ENCODE results near the gene HEATR5A.
"Not testable (repeated sequence)": the region's sequence is repeated elsewhere in the genome, so short reads cannot be mapped to it uniquely, and the experiment has no call there.

Gene HEATR5A

GRCh38 chr14:31362746-31363145, 57.6 kb downstream of the HEATR5A start:
- H4K20me1 ChIP-seq (ENCODE audit: insufficient read depth, low read length) = no peaks in the 10 kb centered on the region
- H3K36me3 ChIP-seq (ENCODE audit: insufficient read depth, low read length) = peaks cover 5% of the 10 kb centered on the region; the same call in 1 of the 2 replicates
- no peaks in the 10 kb centered on the region for H3K9me3 ChIP-seq (ENCODE audit: low read length)
- H3K27ac ChIP-seq (ENCODE audit: low read depth, low read length, poor library complexity, severe bottlenecking) = no peak overlapping the region
- no peak overlapping the region for H3K4me3 ChIP-seq (ENCODE audit: low read depth, low read length, poor library complexity, severe bottlenecking)
- no peaks in the 10 kb centered on the region for H3K4me1 ChIP-seq (ENCODE audit: insufficient read depth, low read length, severe bottlenecking)
- H3K27me3 ChIP-seq (ENCODE audit: insufficient read depth, low read length) = no peaks in the 10 kb centered on the region
- H3K79me2 ChIP-seq (ENCODE audit: insufficient read depth, low read length) = no peaks in the 10 kb centered on the region
- no peak overlapping the region for H3K9ac ChIP-seq (ENCODE audit: low read length)
- no peak overlapping the region for H3K4me2 ChIP-seq (ENCODE audit: low read length)
- H3F3A ChIP-seq (ENCODE audit: insufficient read depth, low read length) = no peaks in the 10 kb centered on the region
- no peak overlapping the region for H2AFZ ChIP-seq (ENCODE audit: low read length)
- TF ChIP-seq EZH2 (IDR thresholded peaks at IDR 0.05; ENCODE audit: borderline replicate concordance, low read length) (no peak), CTCF (IDR thresholded peaks at IDR 0.05; ENCODE audit: low read length) (no peak)
- H3K9me2 ChIP-seq (ENCODE audit: low read depth, low read length) = no peaks in the 10 kb centered on the region

- not testable (repeated sequence) for H3K9me3 ChIP-seq (ENCODE audit: low read length); H3K9ac ChIP-seq (ENCODE audit: low read length); H3K79me2 ChIP-seq (ENCODE audit: insufficient read depth, low read length); H3K4me2 ChIP-seq (ENCODE audit: low read length); H3K4me1 ChIP-seq (ENCODE audit: insufficient read depth, low read length, severe bottlenecking); H2AFZ ChIP-seq (ENCODE audit: low read length); H3K36me3 ChIP-seq (ENCODE audit: insufficient read depth, low read length); H3K9me2 ChIP-seq (ENCODE audit: low read depth, low read length); H3K27ac ChIP-seq (ENCODE audit: low read depth, low read length, poor library complexity, severe bottlenecking); H4K20me1 ChIP-seq (ENCODE audit: insufficient read depth, low read length); H3K27me3 ChIP-seq (ENCODE audit: insufficient read depth, low read length); H3F3A ChIP-seq (ENCODE audit: insufficient read depth, low read length); H3K4me3 ChIP-seq (ENCODE audit: low read depth, low read length, poor library complexity, severe bottlenecking)
These were observed 58.6 kb downstream of the HEATR5A start for GRCh38 chr14:31361761-31362160.

- Histone ChIP-seq H3K79me2 (ENCODE audit: insufficient read depth, low read length) (no peaks in the 10 kb centered on the region), H3K4me2 (ENCODE audit: low read length) (no peak overlapping the region), H3K4me1 (ENCODE audit: insufficient read depth, low read length, severe bottlenecking) (peaks cover 7% of the 10 kb centered on the region), H3K9me3 (ENCODE audit: low read length) (no peaks in the 10 kb centered on the region), H3K4me3 (ENCODE audit: low read depth, low read length, poor library complexity, severe bottlenecking) (no peak overlapping the region), H3K36me3 (ENCODE audit: insufficient read depth, low read length) (peaks cover 5% of the 10 kb centered on the region; the same call in 1 of the 2 replicates), H2AFZ (ENCODE audit: low read length) (no peak overlapping the region), H3K27ac (ENCODE audit: low read depth, low read length, poor library complexity, severe bottlenecking) (no peak overlapping the region), H3K9me2 (ENCODE audit: low read depth, low read length) (no peaks in the 10 kb centered on the region), H3F3A (ENCODE audit: insufficient read depth, low read length) (no peaks in the 10 kb centered on the region), H3K27me3 (ENCODE audit: insufficient read depth, low read length) (no peaks in the 10 kb centered on the region), H4K20me1 (ENCODE audit: insufficient read depth, low read length) (no peaks in the 10 kb centered on the region), H3K9ac (ENCODE audit: low read length) (no peak overlapping the region)
- TF ChIP-seq CTCF (IDR thresholded peaks at IDR 0.05; ENCODE audit: low read length) (no peak), EZH2 (IDR thresholded peaks at IDR 0.05; ENCODE audit: borderline replicate concordance, low read length) (no peak)
These were observed 59.3 kb downstream of the HEATR5A start for GRCh38 chr14:31360919-31361662.

- Histone ChIP-seq H3K79me2 (ENCODE audit: insufficient read depth, low read length) (no peaks in the 10 kb centered on the region), H3K4me1 (ENCODE audit: insufficient read depth, low read length, severe bottlenecking) (peaks cover 16% of the 10 kb centered on the region), H3K9me3 (ENCODE audit: low read length) (no peaks in the 10 kb centered on the region), H3K4me3 (ENCODE audit: low read depth, low read length, poor library complexity, severe bottlenecking) (no peak overlapping the region), H3K27ac (ENCODE audit: low read depth, low read length, poor library complexity, severe bottlenecking) (no peak overlapping the region), H2AFZ (ENCODE audit: low read length) (no peak overlapping the region), H4K20me1 (ENCODE audit: insufficient read depth, low read length) (no peaks in the 10 kb centered on the region), H3K9me2 (ENCODE audit: low read depth, low read length) (no peaks in the 10 kb centered on the region), H3F3A (ENCODE audit: insufficient read depth, low read length) (no peaks in the 10 kb centered on the region), H3K4me2 (ENCODE audit: low read length) (no peak overlapping the region), H3K36me3 (ENCODE audit: insufficient read depth, low read length) (peaks cover 5% of the 10 kb centered on the region; the same call in 1 of the 2 replicates), H3K27me3 (ENCODE audit: insufficient read depth, low read length) (no peaks in the 10 kb centered on the region), H3K9ac (ENCODE audit: low read length) (no peak overlapping the region)
- no peak for TF ChIP-seq EZH2 (IDR thresholded peaks at IDR 0.05; ENCODE audit: borderline replicate concordance, low read length)
- TF ChIP-seq CTCF (IDR thresholded peaks at IDR 0.05; ENCODE audit: low read length) = no peak
These were observed 63.1 kb downstream of the HEATR5A start for GRCh38 chr14:31357279-31357678.
